HG02970 (cell line): ENCODE measurements around the gene SHMT2.
A peak's percentile ranks its signal among the peaks of the same experiment; 100 is the strongest.

Experiments
- ATAC-seq: cut with Tn5 transposase; IDR thresholded peaks from one replicate; pipeline ENCODE4 v1.9.1; 2021; ENCODE audit warnings: mild to moderate bottlenecking, moderate library complexity, moderate number of reproducible peaks; ENCODE audit not compliant: unreplicated experiment, low FRiP score

Gene SHMT2

GRCh38 chr12:57229634-57230380 lies at the start of gene SHMT2:
SHMT2 (plus strand) TSS chr12:57229711; CDS start chr12:57229779, 68 bp downstream.
- peak; percentile 59 for ATAC-seq

- no peak for ATAC-seq
Observed at GRCh38 chr12:57180321-57180989, 49.1 kb upstream of the SHMT2 start.

- ATAC-seq = no peak
Observed at GRCh38 chr12:57181072-57181471, 48.4 kb upstream of the SHMT2 start.

GRCh38 chr12:57181561-57182155 lies 47.9 kb upstream of the SHMT2 start:
- no peak for ATAC-seq

GRCh38 chr12:57182918-57183575 lies 46.5 kb upstream of the SHMT2 start:
- ATAC-seq = peak; percentile 63

GRCh38 chr12:57183939-57184725 lies 45.4 kb upstream of the SHMT2 start:
- no peak for ATAC-seq

GRCh38 chr12:57185403-57185802 lies 44.1 kb upstream of the SHMT2 start:
- ATAC-seq = no peak

GRCh38 chr12:57185906-57186508 lies 43.5 kb upstream of the SHMT2 start:
- no peak for ATAC-seq

GRCh38 chr12:57187222-57188089 lies 42.1 kb upstream of the SHMT2 start:
- no peak for ATAC-seq

GRCh38 chr12:57188090-57188425 lies 41.5 kb upstream of the SHMT2 start:
- ATAC-seq = no peak

- ATAC-seq = no peak
Observed at GRCh38 chr12:57190037-57190436, 39.5 kb upstream of the SHMT2 start.

- no peak for ATAC-seq
Observed at GRCh38 chr12:57190821-57191220, 38.7 kb upstream of the SHMT2 start.

GRCh38 chr12:57191410-57191809 lies 38.1 kb upstream of the SHMT2 start:
- no peak for ATAC-seq

GRCh38 chr12:57192920-57193319 lies 36.6 kb upstream of the SHMT2 start:
- no peak for ATAC-seq

GRCh38 chr12:57193706-57194245 lies 35.7 kb upstream of the SHMT2 start:
- ATAC-seq = no peak

- ATAC-seq = no peak
Observed at GRCh38 chr12:57194253-57194652, 35.3 kb upstream of the SHMT2 start.

- no peak for ATAC-seq
Observed at GRCh38 chr12:57195186-57195585, 34.3 kb upstream of the SHMT2 start.

GRCh38 chr12:57195611-57196371 lies 33.7 kb upstream of the SHMT2 start:
- no peak for ATAC-seq
